Erythroblast (primary cell): ENCODE results near the gene SP3.

ENCODE experiments used
- GATA1 ChIP-seq: IDR thresholded peaks from 2 replicates; pipeline ENCODE4 v1.6.1; 2011; ENCODE audit warnings: low read depth, mild to moderate bottlenecking, control low read depth, low read length, moderate library complexity
- POLR2A ChIP-seq: IDR thresholded peaks from 2 replicates; pipeline ENCODE4 v1.6.1; 2011; ENCODE audit warnings: mild to moderate bottlenecking, low read length

DNA sequence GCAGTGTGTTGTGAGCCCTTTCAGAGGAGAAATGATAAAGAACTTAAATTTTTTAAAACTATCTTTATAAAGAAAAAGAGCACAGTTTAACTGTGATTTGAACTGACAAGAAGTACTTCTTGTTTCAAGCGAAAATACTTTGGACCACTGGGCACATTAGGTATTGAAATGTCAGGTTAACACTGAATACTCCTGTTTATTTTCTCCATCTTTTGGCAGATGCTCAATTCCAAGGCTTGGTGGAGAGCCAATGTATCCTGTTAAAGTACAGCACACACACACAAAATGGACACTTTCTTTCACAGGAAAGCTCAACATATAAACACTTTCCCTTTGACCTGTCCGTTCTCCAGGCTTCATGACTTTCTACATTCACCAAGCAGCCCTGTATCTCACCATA lies 32.6 kb upstream of the SP3 start:
- TF ChIP-seq POLR2A (no peak), GATA1 (no peak)
